Dermis microvascular lymphatic vessel endothelial cell (primary cell): ENCODE measurements around the gene EXD2. TPM values are rescaled to one million over a fixed set of nuclear protein-coding genes. Genes with fewer than 3 reads are reported as not detected.
A peak's percentile ranks its signal among the peaks of the same experiment; 100 is the strongest.
"Not testable (repeated sequence)": the region's sequence is repeated elsewhere in the genome, so short reads cannot be mapped to it uniquely, and the experiment has no call there.

ENCODE experiments used
- DNase-seq, 2 donors: peaks; one replicate each; pipeline versions ENCODE4 v3.0.0 to v3.0.0-alpha.2; 2010; ENCODE audit warnings: low read depth in 2 of 2
- total RNA-seq: library from RNA; depleted of rRNA; stranded (reverse); fragments of >200 nt; gene quantifications from 2 replicates; pipeline ENCODE4 v1.2.1, GENCODE V29; 2014

The EXD2 gene
- total RNA-seq, 1 donor from 2014 or later: 21.8 TPM

DNA sequence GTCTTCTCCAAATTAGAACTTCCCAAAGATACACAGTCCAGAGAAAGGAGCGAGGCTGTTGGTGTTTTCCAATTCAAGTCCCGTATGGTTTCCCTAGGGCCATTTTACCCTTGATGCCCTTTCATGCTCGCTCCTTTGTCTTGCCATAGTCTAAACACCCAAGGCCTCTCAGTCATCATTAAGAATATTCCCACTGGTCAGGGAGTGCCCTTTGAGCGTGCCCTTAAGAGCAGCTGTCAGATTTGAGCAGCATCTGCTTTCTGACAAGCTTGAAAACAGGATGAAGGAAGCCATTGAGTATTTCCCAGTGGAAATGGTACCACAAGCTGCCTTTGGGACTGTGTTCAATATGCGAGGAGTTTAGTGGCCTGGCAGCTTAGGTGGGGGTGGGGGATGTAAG, 58.3 kb downstream of the EXD2 start:
- DNase-seq: no peak

- DNase-seq: no peak
Measured at GRCh38 chr14:69252851-69253250, 61.6 kb downstream of the EXD2 start.

DNA sequence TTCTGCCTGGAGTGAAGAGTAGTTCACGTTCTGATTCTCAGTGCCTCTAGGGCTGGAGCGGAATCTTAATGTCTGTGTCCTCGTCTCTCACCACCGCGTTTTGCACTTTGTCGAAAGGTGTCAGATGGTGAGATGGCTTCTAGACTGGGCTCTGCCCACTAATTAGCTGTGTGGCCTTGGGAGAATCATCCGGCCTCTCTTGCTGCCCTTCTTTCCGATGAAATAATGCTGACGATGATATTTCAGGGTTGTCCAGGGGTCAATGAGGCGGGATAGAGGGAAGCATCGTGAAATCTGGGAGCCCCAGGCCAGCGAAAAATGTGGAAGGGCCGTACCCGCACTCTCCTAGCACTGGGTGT, 67.8 kb downstream of the EXD2 start:
- DNase-seq: no peak

DNA sequence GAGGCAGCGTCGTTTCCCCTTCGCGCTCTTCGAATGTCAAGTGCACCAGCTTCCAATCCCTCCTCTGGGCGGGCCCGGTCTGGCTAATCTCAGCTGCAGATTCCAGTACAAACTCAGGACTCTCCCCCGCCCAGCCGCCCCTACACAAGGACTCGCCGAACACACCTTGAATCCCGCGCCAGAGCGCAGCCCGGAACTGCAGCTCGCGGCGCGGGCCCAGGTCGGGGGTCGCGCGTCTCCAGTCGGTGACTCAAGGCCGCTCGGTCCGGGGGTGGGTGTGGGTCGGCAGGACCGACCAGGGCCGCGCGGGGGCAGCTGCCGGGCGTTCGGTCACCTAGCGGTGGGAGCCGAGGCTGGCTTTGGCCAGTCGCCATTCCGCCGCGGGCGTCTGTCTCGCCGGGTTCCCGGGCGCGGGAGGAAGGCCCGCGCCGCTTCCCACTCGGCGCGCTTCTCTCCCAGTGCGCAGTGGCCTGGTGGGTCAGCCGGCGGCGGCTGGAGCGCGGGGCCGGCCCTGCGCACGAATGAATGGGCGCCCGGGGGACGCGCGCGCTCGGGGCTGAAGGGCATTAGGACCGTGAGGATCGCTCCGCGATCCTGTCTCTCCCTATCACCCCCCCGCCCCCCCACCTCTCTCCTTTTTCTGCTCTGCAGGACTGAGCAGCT, 68.4 kb downstream of the EXD2 start, which contains the start of gene GALNT16:
Gene GALNT16, plus strand, starts transcription at position 632 of the 663 bp plus-strand sequence. CDS start 133 bp downstream, outside the sequence.
- DNase-seq: peak in 1 of 2 donors; percentile 49

DNA sequence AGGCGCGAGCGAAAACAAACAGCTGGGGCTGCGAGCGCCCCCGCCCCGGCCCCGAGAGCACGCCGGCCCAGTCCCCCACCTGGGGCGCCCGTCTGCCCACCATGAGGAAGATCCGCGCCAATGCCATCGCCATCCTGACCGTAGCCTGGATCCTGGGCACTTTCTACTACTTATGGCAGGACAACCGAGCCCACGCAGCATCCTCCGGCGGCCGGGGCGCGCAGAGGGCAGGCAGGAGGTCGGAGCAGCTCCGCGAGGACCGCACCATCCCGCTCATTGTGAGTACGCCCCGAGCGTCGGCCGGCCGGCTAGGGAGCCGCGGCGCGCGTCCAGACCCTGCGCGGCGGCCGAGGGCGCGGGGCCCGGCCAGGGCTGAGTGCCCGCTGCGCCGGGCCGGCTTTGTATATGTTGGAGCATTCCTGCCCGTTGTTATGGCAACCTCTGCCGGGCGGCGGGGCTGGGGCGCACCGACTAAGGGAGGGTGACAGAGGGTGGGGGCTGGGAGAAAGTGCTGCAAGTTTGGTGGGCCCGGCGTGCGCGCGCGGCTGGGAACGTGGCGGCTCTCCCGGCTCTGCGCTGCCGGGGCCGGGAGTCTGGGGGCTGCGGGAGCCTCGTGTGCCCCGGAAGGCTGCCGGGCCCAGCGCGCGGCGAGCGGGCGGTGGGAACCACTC, 69.0 kb downstream of the EXD2 start:
- DNase-seq: peak in 1 of 2 donors; percentile 34

GRCh38 chr14:69260861-69261564, 69.7 kb downstream of the EXD2 start:
- DNase-seq: peak in 1 of 2 donors; percentile 32

GRCh38 chr14:69261761-69262331, 70.5 kb downstream of the EXD2 start:
- DNase-seq: no peak

- no peak for DNase-seq
Measured at GRCh38 chr14:69262516-69262915, 71.2 kb downstream of the EXD2 start.

DNA sequence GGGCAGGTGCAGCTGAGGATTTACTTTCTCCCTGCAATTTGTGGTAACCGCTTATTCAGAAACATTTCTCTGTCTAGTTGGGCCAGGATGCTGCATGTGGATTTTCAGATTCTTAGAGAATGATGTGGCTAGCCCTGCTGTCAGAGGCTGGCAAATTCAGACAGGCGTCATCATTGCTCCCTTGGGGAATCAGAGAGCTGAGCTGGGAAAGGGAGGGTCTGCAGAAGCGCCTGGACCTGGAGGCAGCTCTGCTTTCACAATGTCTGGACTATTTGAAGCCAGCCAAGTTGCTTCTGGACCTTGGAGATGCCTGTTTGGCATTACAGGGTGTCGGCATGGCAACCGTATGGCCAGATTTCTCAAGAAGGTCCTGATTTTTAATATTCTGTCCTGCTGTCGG, 72.1 kb downstream of the EXD2 start:
- DNase-seq: no peak

- no peak for DNase-seq
Measured at GRCh38 chr14:69263771-69264170, 72.5 kb downstream of the EXD2 start.

DNA sequence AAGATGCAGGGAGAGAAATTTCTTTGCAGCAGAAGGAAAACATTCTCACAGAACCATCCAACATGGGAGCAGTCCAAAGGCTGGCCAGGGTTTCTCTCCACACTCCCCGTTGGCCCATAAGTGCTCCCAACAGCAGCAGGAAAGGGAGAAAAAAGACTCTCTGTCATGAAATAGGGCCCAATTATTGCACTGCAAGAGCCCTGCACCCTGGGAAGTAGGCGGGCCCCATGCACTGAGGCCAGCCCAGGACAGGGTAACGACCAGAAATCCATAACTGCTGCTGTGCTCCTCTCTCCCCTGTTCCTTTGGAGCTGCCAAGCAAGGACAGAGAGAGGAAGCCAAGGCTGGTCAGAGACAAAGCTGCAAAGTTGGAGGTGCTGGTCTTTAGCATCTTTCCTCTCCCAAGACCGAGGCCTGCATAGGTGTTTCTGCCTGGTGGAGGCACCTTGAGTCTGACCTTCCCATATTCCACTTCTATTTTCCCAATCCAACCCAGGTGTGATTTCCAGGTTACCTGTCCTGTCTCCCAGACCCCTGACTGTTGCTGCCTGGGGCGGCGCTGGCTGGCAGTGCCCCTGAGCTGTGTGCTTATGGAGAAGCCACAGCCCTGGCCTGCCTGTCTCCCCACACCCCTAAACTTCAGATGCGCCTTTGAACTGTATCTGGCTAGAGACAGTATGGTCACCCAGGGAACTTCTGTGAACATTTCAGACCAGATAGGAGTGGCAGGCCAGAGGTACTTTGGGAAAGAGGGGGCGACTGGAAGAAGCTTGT, 75.5 kb downstream of the EXD2 start:
- DNase-seq: no peak

DNA sequence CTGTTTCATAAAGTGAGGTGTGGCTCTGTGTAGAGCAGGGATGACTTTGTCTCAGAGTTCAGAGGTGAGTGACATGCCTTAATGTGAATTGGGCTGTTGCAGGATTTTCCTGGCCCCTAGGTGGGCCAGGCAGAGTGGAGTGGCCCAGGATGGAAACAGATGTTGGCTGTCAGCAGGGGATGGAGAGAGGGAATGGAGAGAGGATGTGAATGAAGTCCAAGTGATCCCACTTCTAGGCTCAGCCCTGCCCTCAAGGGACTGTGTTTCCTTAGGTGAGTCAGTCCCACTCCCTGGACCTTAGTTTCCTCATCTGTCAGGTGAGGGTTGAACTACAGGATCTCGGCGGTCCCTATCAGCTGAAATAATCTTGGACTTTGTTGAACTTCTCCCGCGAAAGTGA, 76.2 kb downstream of the EXD2 start:
- no peak for DNase-seq

- DNase-seq: no peak
Measured at GRCh38 chr14:69268223-69268622, 76.9 kb downstream of the EXD2 start.

- DNase-seq: peak in 1 of 2 donors; percentile 48
Measured at GRCh38 chr14:69268763-69269162, 77.5 kb downstream of the EXD2 start.

- DNase-seq: no peak
Measured at GRCh38 chr14:69269381-69269780, 78.1 kb downstream of the EXD2 start.

DNA sequence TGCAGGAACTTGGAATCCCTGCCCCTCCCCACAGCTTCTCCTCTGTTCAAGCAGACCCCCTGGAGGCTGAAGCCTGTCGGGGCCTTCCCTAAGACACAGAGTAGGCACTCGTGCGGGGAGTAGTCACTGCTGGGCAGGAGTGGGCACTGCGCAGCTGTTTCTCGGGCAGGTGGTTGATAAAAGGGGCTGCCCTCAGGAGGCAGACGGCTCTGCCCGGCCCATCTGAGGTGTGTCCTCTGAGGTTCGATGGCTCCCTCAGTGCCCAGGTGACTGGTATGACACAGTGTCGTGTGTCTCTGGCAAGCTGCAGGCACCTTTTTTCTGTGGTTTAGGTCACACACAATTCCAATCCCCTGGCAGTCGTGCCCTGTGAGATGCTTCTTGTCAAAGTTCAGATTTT, 78.8 kb downstream of the EXD2 start:
- no peak for DNase-seq

GRCh38 chr14:69270795-69271708, 79.8 kb downstream of the EXD2 start:
- DNase-seq: no peak

DNA sequence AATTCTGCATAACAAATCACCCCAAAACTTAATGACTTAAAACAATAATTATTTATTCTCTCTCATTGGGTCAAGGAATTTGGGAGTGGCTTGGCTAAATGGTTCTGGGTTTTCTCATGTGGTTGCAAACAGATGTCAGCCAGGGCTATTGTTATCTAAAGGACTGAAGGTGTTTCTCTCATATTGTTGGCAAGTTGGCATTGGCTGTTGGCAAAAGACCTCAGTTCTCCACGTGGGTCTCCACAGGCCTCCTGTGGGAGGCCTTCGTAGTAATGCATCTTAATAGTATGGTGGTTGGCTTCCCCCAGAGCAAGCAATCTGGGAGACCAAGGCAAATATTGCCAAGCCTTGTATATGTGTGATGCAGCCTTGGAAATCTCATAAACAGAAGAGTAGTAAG, 83.0 kb downstream of the EXD2 start:
- no peak for DNase-seq

- no peak for DNase-seq
Measured at GRCh38 chr14:69275331-69275730, 84.0 kb downstream of the EXD2 start.

DNA sequence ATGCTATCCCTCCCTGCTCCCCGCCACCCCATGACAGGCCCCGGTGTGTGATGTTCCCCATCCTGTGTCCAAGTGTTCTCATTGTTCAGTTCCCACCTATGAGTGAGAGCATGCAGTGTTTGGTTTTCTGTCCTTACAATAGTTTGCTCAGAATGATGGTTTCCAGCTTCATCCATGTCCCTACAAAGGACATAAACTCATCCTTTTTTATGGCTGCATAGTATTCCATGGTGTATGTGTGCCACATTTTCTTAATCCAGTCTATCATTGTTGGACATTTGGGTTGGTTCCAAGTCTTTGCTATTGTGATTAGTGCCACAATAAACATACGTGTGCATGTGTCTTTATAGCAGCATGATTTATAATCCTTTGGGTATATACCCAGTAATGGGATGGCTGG, 86.1 kb downstream of the EXD2 start:
- DNase-seq: not testable (repeated sequence)
